ENCODE measurements around the gene PLCL1. TPM values are rescaled to one million over a fixed set of nuclear protein-coding genes. Genes with fewer than 3 reads are reported as not detected.

The PLCL1 gene
- total and polyA plus RNA-seq, 2 donors (not counting 3 experiments of a cell fraction or from before 2014, with no cell fraction given) = 0.79 to 3.4 TPM

GRCh38 chr2:198135481-198135934, 331.1 kb downstream of the PLCL1 start:
- Histone ChIP-seq H3K9me1 (replicated peaks; ENCODE audit: control insufficient read depth, extremely low read depth, insufficient read depth, low read length) (no peaks in the 10 kb centered on the region), H4K20me1 (replicated peaks; ENCODE audit: control insufficient read depth, extremely low read depth, insufficient read depth, low read length) (no peaks in the 10 kb centered on the region), H3K9ac (replicated peaks; ENCODE audit: extremely low read depth, insufficient read depth, low read length) (no peak overlapping the region), H3K79me2 (ENCODE audit: control insufficient read depth, insufficient read depth, low read length) (no peaks in the 10 kb centered on the region), H3K27me3 (ENCODE audit: control insufficient read depth in 2 of 2, insufficient read depth in 2 of 2, low read length in 2 of 2) (no peaks in the 10 kb centered on the region), H3K4me2 (ENCODE audit: insufficient read depth, low read length) (no peak overlapping the region), H3K4me3 (replicated peaks in 1 of 3; ENCODE audit: insufficient read depth in 1 of 3, low read depth in 1 of 3, low read length in 3 of 3) (no peak overlapping the region), H3K36me3 (ENCODE audit: control insufficient read depth in 2 of 2, extremely low read depth in 1 of 2, insufficient read depth in 2 of 2, low read length in 2 of 2) (no peaks in the 10 kb centered on the region), H3K9me3 (replicated peaks; ENCODE audit: control insufficient read depth, insufficient read depth, low read length) (no peaks in the 10 kb centered on the region), H3K27ac (ENCODE audit: insufficient read depth, low read depth, low read length) (no peak overlapping the region), H2AFZ (ENCODE audit: low read depth, low read length) (no peak overlapping the region), H3K4me1 (ENCODE audit: control insufficient read depth, extremely low read depth, insufficient read depth, low read length) (no peaks in the 10 kb centered on the region)
- CTCF ChIA-PET = no interaction called here
- no TSS peak for BruUV-seq (replicated peaks)
- DNase-seq (ENCODE audit: low read depth, low spot score) (no peak), FAIRE-seq (no peak)
- POLR2A ChIA-PET = no interaction called here
- intact Hi-C loops (cut with micrococcal nuclease) = no loop called here
- TF ChIP-seq GATA2 (IDR thresholded peaks at IDR 0.05; ENCODE audit: insufficient read depth, insufficient read length, low read depth, low read length) (no peak), MAX (IDR thresholded peaks at IDR 0.05; ENCODE audit: insufficient read depth, insufficient read length) (no peak), CTCF (IDR thresholded peaks at IDR 0.05; ENCODE audit: extremely low read depth in 1 of 2, insufficient read depth in 1 of 2, low read depth in 1 of 2, low read length in 2 of 2) (no peak), JUN (IDR thresholded peaks at IDR 0.05; ENCODE audit: borderline replicate concordance, insufficient read depth, insufficient read length, low read depth) (no peak), EZH2 (IDR thresholded peaks at IDR 0.05; ENCODE audit: borderline replicate concordance, low read depth, low read length, severe bottlenecking) (no peak), MYC (IDR thresholded peaks at IDR 0.05; ENCODE audit: low read depth, low read length) (no peak), POLR2A (IDR thresholded peaks at IDR 0.05; ENCODE audit: low read depth, low read length) (no peak), POLR2AphosphoS5 (IDR thresholded peaks at IDR 0.05; ENCODE audit: insufficient read depth, low read depth, low read length) (no peak), FOS (IDR thresholded peaks at IDR 0.05; ENCODE audit: borderline replicate concordance, insufficient read depth, low read length) (no peak)
- dilution Hi-C loops (cut with MboI; ENCODE audit: extremely low pct_ligation_motif_present, low sequenced_read_pairs) = no loop called here
